GM06990 (cell line): ENCODE data around the gene S100PBP.
"Not testable (repeated sequence)": the region's sequence is repeated elsewhere in the genome, so short reads cannot be mapped to it uniquely, and the experiment has no call there.

Experiments used
- DNase-seq: peaks from one replicate; pipeline ENCODE4 v3.0.0-alpha.2; 2011; ENCODE audit not compliant: insufficient read length; ENCODE audit errors: extremely low read depth
- H3K27me3 ChIP-seq: replicated peaks from 2 replicates; pipeline ENCODE4 v1.6.0; 2011; ENCODE audit warnings: low read length; ENCODE audit not compliant: control insufficient read depth, insufficient read depth
- H3K36me3 ChIP-seq: 2 replicates; pipeline ENCODE4 v1.5.1; 2011; ENCODE audit warnings: low read length; ENCODE audit not compliant: control insufficient read depth, insufficient read depth
- H3K4me3 ChIP-seq: replicated peaks from 2 replicates; pipeline ENCODE4 v1.5.1; 2011; ENCODE audit warnings: low read depth, mild to moderate bottlenecking, control low read depth, low read length
- CTCF ChIP-seq: IDR thresholded peaks from 2 replicates; pipeline ENCODE4 v1.5.1; 2011; ENCODE audit warnings: low read length, control low read depth, mild to moderate bottlenecking, inconsistent platforms; ENCODE audit not compliant: insufficient read depth, poor library complexity, severe bottlenecking

Gene S100PBP

GRCh38 chr1:32797456-32797855 lies 20.0 kb upstream of the S100PBP start:
- Histone ChIP-seq H3K36me3 (peaks cover 5% of the 10 kb centered on the region), H3K27me3 (no peaks in the 10 kb centered on the region), H3K4me3 (no peak overlapping the region)
- DNase-seq = no peak
- no peak for TF ChIP-seq CTCF

- TF ChIP-seq CTCF = no peak
- Histone ChIP-seq H3K4me3 (no peak overlapping the region), H3K27me3 (no peaks in the 10 kb centered on the region), H3K36me3 (peaks cover 5% of the 10 kb centered on the region)
- DNase-seq = no peak
Observed at GRCh38 chr1:32798191-32798590, 19.3 kb upstream of the S100PBP start.

- no peak overlapping the region for H3K4me3 ChIP-seq
- H3K36me3 ChIP-seq = peaks cover 5% of the 10 kb centered on the region
- no peaks in the 10 kb centered on the region for H3K27me3 ChIP-seq
- DNase-seq = no peak
- no peak for TF ChIP-seq CTCF
Observed at GRCh38 chr1:32798679-32799416, 18.6 kb upstream of the S100PBP start.

GRCh38 chr1:32801096-32801715 lies 16.2 kb upstream of the S100PBP start:
- DNase-seq = no peak
- peaks cover 8% of the 10 kb centered on the region for H3K36me3 ChIP-seq
- H3K27me3 ChIP-seq = no peaks in the 10 kb centered on the region
- no peak for TF ChIP-seq CTCF
- no peak overlapping the region for H3K4me3 ChIP-seq

- not testable (repeated sequence) for H3K27me3 ChIP-seq, DNase-seq, H3K4me3 ChIP-seq
- peaks cover 13% of the 10 kb centered on the region for H3K36me3 ChIP-seq
Observed at GRCh38 chr1:32804460-32804859, 13.0 kb upstream of the S100PBP start.

GRCh38 chr1:32806290-32806689 lies 11.2 kb upstream of the S100PBP start:
- peaks cover 16% of the 10 kb centered on the region for H3K36me3 ChIP-seq
- DNase-seq = no peak
- H3K27me3 ChIP-seq = no peaks in the 10 kb centered on the region
- TF ChIP-seq CTCF = no peak
- no peak overlapping the region for H3K4me3 ChIP-seq
